Breast epithelium (tissue), 4 donors: ENCODE data around the gene FUT7. TPM values are rescaled to one million over a fixed set of nuclear protein-coding genes. Genes with fewer than 3 reads are reported as not detected.

ENCODE experiments used
- DNase-seq, 2 donors: peaks; one replicate each; pipeline ENCODE4 v3.0.0-alpha.2; 2019; ENCODE audit warnings: low spot score in 2 of 2
- H3K27ac ChIP-seq, 2 donors: fragments of 200-600 bp; sonication (generic) in 1 of 2; one replicate each; pipeline ENCODE4 v1.5.1; 2016 to 2019; ENCODE audit warnings: mild to moderate bottlenecking in 1 of 2
- H3K27me3 ChIP-seq, 2 donors: fragments of 200-600 bp; sonication (generic) in 1 of 2; one replicate each; pipeline versions ENCODE4 v1.5.1 to v1.6.0; 2017 to 2019; ENCODE audit warnings: control low read depth in 1 of 2, mild to moderate bottlenecking in 1 of 2
- H3K36me3 ChIP-seq: fragments of 200-600 bp; one replicate; pipeline ENCODE4 v1.5.1; 2019
- H3K4me1 ChIP-seq, 2 donors: fragments of 200-600 bp; sonication (generic); one replicate each; pipeline ENCODE4 v1.5.1; 2016 to 2019; ENCODE audit warnings: control low read depth in 1 of 2
- H3K4me3 ChIP-seq, 3 donors: fragments of 200-600 bp; sonication (generic); 1 replicate in 2 of 3; 2 replicates in 1 of 3; pipeline ENCODE4 v1.5.1; 2016 to 2019; ENCODE audit warnings: mild to moderate bottlenecking in 3 of 3, moderate library complexity in 2 of 3
- H3K9me3 ChIP-seq, 2 donors: fragments of 200-600 bp; sonication (generic) in 1 of 2; one replicate each; pipeline ENCODE4 v1.5.1; 2016 to 2019; ENCODE audit warnings: control low read depth in 1 of 2
- POLR2A ChIP-seq: fragments of 450-650 bp; IDR thresholded peaks from one replicate; pipeline ENCODE4 v1.6.1; 2016; ENCODE audit warnings: antibody characterized with exemption, mild to moderate bottlenecking, moderate library complexity
- POLR2AphosphoS5 ChIP-seq, 3 donors: sonication (generic); formaldehyde crosslinking; IDR thresholded peaks; one replicate each; pipeline ENCODE4 v1.6.1; 2017; ENCODE audit warnings: antibody characterized with exemption in 3 of 3
- intact Hi-C: fragments of 100-400 bp; cut with DNase I; formaldehyde crosslinking; loops from one replicate; pipeline ENCODE4 v1.15.1; 2023; ENCODE audit warnings: low total_unique reads
- total RNA-seq, 3 donors: library from RNA; depleted of rRNA; stranded (reverse); fragments of >200 nt; gene quantifications; one replicate each; pipeline ENCODE4 v1.1.0, GENCODE V29; 2016
- TF ChIP-seq, protein P1 (sequence below), 3 donors: fragments of 450-650 bp; IDR thresholded peaks; one replicate each; pipeline ENCODE4 v1.5.1; 2016 to 2017; ENCODE audit warnings: antibody characterized with exemption in 3 of 3, mild to moderate bottlenecking in 3 of 3, moderate library complexity in 3 of 3

FUT7 gene
- total RNA-seq, 3 donors from 2014 or later, result not detected

- no peaks in the 10 kb centered on the region for H3K9me3 ChIP-seq
- no peaks in the 10 kb centered on the region for H3K36me3 ChIP-seq
- no peak overlapping the region for H3K4me3 ChIP-seq
- TF ChIP-seq POLR2AphosphoS5 (IDR thresholded peaks at IDR 0.05) (no peak), POLR2A (no peak)
- TF ChIP-seq, protein P1, sequence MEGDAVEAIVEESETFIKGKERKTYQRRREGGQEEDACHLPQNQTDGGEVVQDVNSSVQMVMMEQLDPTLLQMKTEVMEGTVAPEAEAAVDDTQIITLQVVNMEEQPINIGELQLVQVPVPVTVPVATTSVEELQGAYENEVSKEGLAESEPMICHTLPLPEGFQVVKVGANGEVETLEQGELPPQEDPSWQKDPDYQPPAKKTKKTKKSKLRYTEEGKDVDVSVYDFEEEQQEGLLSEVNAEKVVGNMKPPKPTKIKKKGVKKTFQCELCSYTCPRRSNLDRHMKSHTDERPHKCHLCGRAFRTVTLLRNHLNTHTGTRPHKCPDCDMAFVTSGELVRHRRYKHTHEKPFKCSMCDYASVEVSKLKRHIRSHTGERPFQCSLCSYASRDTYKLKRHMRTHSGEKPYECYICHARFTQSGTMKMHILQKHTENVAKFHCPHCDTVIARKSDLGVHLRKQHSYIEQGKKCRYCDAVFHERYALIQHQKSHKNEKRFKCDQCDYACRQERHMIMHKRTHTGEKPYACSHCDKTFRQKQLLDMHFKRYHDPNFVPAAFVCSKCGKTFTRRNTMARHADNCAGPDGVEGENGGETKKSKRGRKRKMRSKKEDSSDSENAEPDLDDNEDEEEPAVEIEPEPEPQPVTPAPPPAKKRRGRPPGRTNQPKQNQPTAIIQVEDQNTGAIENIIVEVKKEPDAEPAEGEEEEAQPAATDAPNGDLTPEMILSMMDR (IDR thresholded peaks at IDR 0.05), result no peak
- H3K27me3 ChIP-seq, result no peaks in the 10 kb centered on the region
- H3K4me1 ChIP-seq, result no peaks in the 10 kb centered on the region
- no peak for DNase-seq
- intact Hi-C loops, result no loop called here
- no peak overlapping the region for H3K27ac ChIP-seq
These were observed 13.9 kb downstream of the FUT7 start for GRCh38 chr9:137017791-137018497.

- Histone ChIP-seq H3K4me3 (no peak overlapping the region), H3K36me3 (no peaks in the 10 kb centered on the region), H3K9me3 (no peaks in the 10 kb centered on the region), H3K27ac (no peak overlapping the region), H3K27me3 (no peaks in the 10 kb centered on the region), H3K4me1 (no peaks in the 10 kb centered on the region)
- TF ChIP-seq, protein P1 (IDR thresholded peaks at IDR 0.05), result no peak
- TF ChIP-seq POLR2A (no peak), POLR2AphosphoS5 (IDR thresholded peaks at IDR 0.05) (no peak)
- intact Hi-C loops, result no loop called here
- DNase-seq, result no peak
These were observed 14.8 kb downstream of the FUT7 start for GRCh38 chr9:137017071-137017470.

DNA sequence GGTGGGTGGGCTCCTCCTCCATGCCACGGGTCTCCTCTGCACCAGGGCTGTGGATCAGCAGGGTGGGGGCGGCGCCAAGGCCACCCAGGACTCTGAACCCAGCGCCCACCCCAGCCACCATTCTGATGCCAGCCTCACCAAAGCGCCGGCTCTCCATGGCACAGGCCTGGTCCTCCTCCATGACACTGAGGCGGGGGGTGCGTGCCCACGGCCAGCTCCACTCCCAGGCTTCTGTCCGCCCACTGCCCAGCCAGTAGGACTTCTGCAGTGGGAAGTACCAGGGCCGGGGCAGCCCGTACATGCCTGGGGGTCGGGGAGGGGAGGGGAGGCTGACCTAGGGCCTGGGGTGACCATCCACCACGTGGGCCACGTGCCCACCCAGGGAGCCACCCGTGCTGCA, 15.5 kb downstream of the FUT7 start:
- intact Hi-C loops, result no loop called here
- H3K4me3 ChIP-seq, result no peak overlapping the region
- no peak for DNase-seq
- H3K36me3 ChIP-seq, result no peaks in the 10 kb centered on the region
- no peaks in the 10 kb centered on the region for H3K4me1 ChIP-seq
- TF ChIP-seq POLR2A (no peak), POLR2AphosphoS5 (IDR thresholded peaks at IDR 0.05) (no peak)
- TF ChIP-seq, protein P1 (IDR thresholded peaks at IDR 0.05), result no peak
- no peaks in the 10 kb centered on the region for H3K27me3 ChIP-seq
- no peaks in the 10 kb centered on the region for H3K9me3 ChIP-seq
- no peak overlapping the region for H3K27ac ChIP-seq

- DNase-seq, result no peak
- Histone ChIP-seq H3K4me3 (no peak overlapping the region), H3K27me3 (no peaks in the 10 kb centered on the region), H3K36me3 (no peaks in the 10 kb centered on the region), H3K9me3 (no peaks in the 10 kb centered on the region), H3K27ac (no peak overlapping the region), H3K4me1 (no peaks in the 10 kb centered on the region)
- intact Hi-C loops, result no loop called here
- TF ChIP-seq POLR2A (no peak), POLR2AphosphoS5 (IDR thresholded peaks at IDR 0.05) (no peak)
- TF ChIP-seq, protein P1 (IDR thresholded peaks at IDR 0.05), result no peak
These were observed 15.9 kb downstream of the FUT7 start for GRCh38 chr9:137015976-137016375.

DNA sequence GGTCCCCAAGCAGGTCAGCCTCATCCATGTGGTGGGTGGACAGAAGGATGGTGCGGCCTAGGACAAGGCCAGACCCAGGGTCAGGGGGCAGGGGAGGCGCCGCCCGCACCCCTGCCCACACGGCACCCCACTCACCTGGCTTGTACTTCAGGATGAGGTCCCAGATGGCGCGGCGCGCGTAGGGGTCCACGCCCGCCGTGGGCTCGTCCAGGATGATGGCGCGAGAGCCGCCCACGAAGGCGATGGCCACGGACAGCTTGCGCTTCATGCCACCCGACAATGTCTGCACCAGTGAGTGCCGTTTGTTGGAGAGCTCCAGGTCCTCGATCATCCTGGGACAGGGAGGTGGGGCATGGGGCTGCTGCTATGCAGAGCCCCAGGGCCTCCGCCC, 16.4 kb downstream of the FUT7 start:
- Histone ChIP-seq H3K4me1 (no peaks in the 10 kb centered on the region), H3K27me3 (no peaks in the 10 kb centered on the region), H3K36me3 (no peaks in the 10 kb centered on the region), H3K27ac (no peak overlapping the region), H3K4me3 (no peak overlapping the region), H3K9me3 (no peaks in the 10 kb centered on the region)
- DNase-seq, result no peak
- no peak for TF ChIP-seq POLR2AphosphoS5 (IDR thresholded peaks at IDR 0.05)
- TF ChIP-seq POLR2A, result no peak
- TF ChIP-seq, protein P1 (IDR thresholded peaks at IDR 0.05), result no peak
- intact Hi-C loops, result no loop called here
